Stimulated activated CD8-positive, alpha-beta memory T cell treated with anti-CD3 and anti-CD28 coated beads, Interleukin-15, amount 100 ng/mL, for 24 hours (primary cell): Measurements from ENCODE around the gene ERG.

Experiments used
- DNase-seq: peaks from one replicate; pipeline ENCODE4 v3.0.0-alpha.2; 2020; ENCODE audit warnings: low read depth

The ERG gene, protein sequence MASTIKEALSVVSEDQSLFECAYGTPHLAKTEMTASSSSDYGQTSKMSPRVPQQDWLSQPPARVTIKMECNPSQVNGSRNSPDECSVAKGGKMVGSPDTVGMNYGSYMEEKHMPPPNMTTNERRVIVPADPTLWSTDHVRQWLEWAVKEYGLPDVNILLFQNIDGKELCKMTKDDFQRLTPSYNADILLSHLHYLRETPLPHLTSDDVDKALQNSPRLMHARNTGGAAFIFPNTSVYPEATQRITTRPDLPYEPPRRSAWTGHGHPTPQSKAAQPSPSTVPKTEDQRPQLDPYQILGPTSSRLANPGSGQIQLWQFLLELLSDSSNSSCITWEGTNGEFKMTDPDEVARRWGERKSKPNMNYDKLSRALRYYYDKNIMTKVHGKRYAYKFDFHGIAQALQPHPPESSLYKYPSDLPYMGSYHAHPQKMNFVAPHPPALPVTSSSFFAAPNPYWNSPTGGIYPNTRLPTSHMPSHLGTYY

DNA sequence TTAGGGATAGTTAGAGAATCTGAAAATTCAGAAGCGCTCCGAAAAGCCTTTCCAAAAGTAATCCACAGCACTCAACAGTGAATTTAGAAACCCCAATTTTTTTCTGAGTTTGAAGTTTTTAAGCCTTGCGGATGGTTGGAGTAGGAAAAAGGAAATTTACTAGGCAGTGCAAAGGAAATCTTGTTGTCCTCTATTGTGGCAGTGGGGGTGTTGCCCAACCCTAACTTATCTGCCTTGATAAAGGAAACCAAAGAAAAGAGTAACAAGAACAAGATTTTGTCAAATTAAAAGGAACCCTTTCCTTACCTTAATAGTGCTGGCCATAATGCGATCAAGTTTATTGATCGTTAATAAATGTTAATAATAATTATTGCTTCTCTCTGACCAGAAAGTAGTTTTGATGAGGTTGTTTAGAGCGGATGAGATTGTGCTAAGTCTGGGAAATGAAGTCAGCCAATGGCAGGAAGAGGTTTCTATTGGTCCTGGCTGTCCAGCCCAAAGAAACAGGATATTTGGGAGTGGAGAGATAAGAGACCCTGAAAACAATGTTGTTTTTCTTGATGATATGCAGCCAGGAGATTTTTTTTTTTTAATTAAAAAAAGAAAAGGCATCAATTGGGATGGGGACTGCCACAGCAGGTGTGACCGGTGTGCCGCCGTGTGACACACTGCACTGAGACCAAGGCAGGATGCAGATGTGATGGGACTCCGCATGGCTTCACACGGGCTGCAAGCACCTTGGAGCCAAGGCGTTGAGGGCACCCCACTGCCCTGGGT, at the start of gene ERG:
Gene ERG (minus strand): TSS at position 421 of the 777 bp plus-strand sequence. CDS start 97 bp downstream, at position 324.
- no peak for DNase-seq

DNA sequence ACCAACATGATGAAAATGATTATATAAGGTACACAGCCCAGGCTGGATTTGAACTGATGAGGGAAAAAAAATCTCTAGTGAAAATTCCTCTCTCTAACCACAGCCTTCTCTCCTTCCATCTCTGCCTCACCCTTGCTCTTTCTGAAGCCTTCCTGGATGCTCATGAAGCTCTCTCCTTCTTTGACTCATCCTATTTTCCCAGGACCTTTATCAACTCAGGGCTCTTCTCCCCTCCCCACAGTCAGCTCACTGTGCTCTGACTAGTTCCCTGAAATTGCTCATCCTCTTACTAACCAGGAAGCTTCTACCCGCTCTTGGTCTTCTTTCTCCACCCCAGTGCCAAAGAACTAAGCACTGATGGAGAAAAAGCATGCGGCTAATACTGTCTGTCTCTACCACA, 46.4 kb upstream of the ERG start:
- DNase-seq: no peak

GRCh38 chr21:38542263-38542662, 44.0 kb upstream of the ERG start:
- no peak for DNase-seq

DNA sequence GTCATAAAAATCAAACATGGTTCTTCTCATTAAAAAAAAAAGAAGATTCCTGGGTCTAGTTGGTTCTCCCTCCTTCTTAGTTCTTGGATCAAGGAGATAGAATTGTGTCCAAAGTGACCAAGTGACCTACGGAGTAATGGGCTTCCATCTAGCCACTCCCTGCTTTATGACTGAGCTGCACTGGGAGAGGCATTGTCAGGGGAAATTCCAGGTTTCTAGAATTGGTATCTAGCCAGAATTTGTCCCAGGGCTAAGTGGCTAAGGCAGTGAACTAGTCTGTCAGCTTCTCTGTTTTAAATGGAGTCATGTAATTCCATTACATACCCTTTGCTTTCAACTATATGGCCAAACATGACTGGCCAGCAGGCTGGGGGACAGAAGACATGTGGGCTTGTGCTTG, 40.1 kb upstream of the ERG start:
- DNase-seq: no peak

- DNase-seq: no peak
Observed at GRCh38 chr21:38534591-38534990, 36.3 kb upstream of the ERG start.

GRCh38 chr21:38533887-38534286, 35.6 kb upstream of the ERG start:
- DNase-seq: no peak

DNA sequence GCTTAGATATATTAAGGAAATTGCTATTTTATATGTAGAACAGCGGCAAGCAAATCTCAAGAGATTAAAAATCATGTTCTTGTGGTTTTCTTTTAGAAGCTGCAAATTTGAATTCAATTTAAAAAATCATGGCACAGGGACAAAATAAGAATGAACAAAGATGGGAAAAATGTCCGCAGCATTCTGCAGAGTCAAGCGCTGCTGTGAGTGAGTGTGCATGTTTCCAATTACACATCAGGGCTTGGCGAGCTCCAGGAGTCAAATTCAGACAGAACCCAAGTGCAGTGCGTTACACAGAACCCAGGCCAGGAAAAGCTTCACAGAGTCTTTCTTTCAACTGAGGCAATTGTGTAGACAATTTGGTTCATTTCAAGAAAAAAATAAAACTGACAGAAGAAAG, 33.3 kb upstream of the ERG start:
- DNase-seq: no peak

DNA sequence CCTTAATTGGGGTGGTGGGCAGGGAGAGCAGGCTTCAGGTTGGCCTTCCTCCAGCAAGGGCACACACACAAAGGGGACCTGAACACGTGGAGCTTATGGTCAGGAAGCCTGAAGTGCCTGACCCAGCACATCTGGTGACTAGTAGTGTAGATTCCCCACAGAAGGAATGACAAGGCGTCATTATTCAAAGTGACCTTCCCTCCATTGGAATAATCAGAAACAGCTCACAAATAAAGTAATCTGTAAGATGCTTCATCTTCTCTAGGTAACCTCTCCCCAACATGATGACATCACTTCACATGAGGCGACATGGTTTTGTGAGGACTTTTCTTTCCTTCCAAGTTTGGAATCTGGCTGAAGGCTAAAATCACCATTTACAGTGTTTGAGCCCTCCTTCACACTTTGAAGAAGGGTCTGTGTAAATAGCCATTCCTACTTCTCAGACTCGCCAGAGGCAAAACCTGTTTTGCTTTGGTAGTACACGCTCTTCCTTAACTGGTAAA, 32.8 kb upstream of the ERG start:
- DNase-seq: no peak

DNA sequence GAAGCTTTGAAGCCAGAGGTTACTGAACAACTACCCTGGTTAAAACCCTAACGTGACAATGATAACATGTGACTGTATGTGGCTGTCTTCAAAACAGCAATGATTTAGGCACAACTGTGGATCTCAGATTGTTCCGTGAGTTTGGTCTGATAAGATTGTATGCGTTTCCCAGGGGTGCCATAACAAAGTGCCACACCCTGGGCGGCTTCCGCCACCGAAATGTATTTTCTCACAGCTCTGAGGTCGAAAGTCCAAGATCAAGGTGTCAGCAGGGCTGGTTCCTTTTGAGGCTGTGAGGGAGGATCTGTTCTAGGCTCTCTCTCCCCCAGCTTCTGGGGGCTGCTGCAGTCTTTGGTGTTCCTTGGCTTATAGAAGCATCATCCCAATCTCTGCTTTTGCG, 29.5 kb upstream of the ERG start:
- DNase-seq: no peak

- DNase-seq: no peak
Observed at GRCh38 chr21:38525454-38525853, 27.2 kb upstream of the ERG start.

- no peak for DNase-seq
Observed at GRCh38 chr21:38524168-38525153, 26.2 kb upstream of the ERG start.

DNA sequence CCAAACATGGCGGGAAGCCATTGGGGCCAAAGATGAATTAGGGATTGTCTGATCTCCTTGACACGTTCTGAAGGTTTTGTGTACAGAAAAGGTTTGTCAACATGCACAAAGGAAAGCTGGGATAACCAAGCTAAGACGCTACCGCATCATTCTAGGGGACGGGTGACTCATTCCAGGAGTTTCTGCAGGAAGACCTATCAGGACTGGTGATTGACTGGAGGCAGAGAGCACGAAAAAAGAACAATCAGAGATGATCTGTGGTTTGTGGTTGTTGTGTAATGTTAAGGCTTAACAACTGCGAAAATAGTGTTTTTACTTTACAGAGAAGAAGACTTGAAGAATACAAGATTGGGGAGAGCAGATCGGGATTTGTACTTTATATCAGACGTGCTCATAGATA, 22.2 kb upstream of the ERG start:
- no peak for DNase-seq

- no peak for DNase-seq
Observed at GRCh38 chr21:38511662-38512243, 13.5 kb upstream of the ERG start.

- no peak for DNase-seq
Observed at GRCh38 chr21:38511198-38511597, 12.9 kb upstream of the ERG start.

DNA sequence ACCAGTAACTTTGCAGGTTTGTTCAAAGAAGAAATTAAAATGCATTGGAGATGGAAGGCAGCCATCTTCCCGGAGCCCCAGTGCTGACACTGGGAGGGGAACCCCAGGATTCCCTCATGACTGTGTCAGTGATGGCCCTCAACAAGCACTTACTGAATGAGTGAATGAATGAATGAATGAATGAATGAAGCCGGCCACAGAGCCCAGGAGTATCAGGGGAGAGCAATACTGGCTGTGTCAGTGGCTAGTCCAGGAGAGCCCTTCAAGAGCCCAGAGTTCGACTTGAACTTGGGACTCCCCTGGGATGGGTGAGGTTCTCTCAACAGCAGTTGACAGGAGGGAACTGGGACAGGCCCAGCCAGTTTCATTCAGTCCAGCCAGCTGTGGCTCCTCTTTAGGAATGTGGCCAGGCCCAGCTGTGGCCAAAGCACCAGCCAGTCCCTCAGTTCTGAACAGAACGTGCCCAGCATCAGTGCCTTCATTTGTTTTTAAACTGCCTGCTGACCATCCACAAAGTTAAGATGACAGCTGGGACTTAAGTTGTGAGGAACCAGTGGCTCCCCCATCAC, 9.2 kb upstream of the ERG start:
- DNase-seq: no peak

DNA sequence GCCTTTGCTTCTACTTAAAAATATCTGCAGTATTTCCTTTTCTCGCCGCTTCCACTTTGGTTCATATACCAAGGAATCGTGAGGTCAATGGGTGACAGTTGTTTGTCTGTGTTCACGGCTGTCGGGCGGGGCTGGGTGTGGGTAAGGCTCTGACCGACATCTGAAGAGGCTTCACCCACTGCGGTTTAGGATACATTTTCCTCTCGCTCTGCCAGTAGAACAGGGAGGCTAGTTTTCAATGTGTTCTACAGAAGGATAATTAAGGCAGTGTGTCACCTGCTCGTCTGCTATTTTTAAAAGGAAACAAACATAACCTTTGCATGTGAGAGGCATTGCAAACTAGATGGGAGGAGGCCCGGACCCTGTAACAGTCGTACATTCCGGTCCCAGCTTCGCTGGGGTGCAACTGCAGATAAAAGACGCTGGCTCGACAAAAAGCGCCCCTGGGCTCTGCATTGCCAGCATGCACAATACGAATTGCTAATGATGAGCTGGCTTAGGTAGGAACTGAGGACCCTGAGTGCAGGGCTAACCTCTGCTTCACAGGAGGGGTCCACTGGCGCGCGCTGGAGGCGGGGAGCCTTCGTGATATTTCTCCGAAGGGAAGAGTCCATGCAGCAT, 8.5 kb upstream of the ERG start:
- no peak for DNase-seq

DNA sequence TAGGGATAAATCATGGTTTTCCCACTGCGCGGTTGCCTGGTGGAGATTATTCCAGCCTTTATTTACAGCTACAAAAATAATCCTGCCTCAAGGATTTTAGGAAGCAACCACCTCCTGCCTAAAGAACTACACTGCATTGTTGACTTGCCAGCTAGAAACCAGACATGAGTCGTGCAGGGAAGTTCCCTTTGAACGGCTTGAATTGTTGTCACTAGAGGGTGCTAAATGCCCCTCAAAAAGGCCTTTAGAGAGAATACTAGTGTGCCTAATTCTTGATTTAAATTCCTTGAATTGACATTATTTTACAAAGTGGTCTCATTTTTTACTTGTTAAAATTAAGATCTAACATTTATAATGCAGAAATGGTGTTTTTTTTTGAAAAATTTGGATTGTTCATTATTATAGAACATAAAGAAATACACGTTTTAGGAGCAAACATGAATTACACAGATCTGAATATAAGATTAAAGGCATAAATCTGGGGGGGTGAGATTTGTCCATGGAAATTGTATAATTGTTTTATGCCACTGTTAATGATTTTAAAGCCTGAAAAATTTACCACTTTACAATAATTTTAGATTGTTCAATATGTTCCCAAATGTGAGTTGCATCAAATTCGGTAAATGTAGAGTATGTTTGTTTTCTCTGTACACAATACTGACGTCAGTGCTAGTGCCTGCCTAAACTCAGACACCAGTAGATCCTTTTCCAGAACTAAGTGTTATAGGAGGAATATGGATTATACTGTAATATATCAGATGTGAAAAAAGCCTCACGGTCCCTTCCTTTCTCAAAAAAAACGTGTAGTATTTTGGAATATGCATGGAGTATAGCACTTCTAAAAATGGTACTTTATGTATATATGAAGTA, 7.6 kb upstream of the ERG start:
- no peak for DNase-seq

DNA sequence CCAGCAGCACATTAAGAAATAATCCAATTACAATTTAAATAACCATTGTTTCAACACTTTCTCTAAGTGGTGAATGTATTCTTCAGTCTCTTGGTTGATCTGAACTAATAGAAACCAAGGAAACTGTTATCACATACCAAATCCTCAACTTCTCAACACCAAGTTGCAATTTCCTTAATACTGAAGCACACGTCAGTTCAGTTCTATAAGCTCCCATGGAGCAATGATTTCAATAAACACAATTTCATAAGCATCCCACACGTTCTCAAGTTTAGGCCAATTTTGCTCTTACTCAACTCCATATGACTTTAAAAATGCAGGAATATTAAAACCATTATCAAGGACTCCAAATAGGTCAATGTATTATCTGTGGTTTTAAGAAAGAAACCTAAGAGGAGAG, 5.8 kb upstream of the ERG start:
- no peak for DNase-seq

- DNase-seq: no peak
Observed at GRCh38 chr21:38503583-38503982, 5.3 kb upstream of the ERG start.

GRCh38 chr21:38500073-38500472, 1.8 kb upstream of the ERG start:
- no peak for DNase-seq
